Midbrain (tissue), 1 donor: ENCODE data around the gene SNX33.
"Not testable (repeated sequence)": the region's sequence is repeated elsewhere in the genome, so short reads cannot be mapped to it uniquely, and the experiment has no call there.

Experiments used
- DNase-seq: peaks from one replicate; lab custom pipeline; 2025; lab: John Stamatoyannopoulos, UW

Gene SNX33

DNA sequence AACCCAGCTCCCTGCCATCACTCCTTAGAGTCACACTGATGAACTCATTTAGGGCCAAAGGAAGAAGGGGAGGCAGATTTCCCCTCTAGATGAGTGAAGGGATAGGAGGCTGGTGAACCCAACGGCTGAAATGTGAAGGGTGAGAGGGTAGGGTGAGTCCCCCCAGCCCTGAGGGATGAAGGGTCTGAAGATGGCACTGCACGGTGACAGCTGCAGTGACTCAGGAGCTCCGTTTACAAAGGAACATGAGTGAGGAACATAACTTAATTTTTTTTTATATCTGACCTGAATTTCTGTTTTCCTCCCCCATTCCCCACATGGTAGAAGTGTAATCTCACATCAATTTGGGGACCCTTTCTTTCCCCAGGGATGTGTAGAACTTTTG is 14.0 kb downstream of the SNX33 start:
- no peak for DNase-seq

DNA sequence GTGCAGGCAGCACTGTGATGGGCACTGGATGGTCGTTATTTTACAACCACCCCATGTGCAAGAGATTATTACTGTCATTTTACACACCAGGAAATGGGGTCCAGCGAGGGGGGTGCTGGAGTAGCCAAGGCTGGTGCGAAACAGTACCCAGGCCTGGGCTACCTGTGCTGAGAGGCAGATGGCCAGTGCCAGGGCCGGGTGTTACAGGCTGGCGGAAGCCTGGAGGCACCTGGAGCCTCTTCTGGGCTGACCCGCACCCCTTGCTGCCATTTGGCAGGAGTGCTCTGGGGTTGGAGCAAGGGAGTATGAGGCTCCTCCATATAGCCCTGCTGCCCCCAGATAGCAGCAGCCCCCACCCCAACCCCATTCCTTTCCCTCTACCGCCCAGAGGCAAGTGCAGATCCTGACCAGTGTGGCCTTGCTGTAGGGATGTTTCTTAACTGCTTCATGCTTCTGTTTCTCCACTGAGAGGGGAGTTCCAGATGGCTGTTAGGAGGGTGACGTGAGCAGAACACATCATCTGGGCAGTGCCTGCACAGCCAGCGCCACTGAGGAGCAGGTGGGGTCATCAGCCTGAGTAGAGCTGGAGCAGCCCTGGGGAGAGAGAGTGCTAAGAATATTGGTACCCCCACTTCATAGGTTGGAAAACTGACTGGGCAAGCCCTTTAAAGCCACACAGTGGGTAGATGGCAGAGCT is 15.3 kb downstream of the SNX33 start:
- DNase-seq: no peak

GRCh38 chr15:75663931-75664421 is 16.3 kb downstream of the SNX33 start:
- DNase-seq: no peak

GRCh38 chr15:75666823-75667501 is 19.2 kb downstream of the SNX33 start:
- no peak for DNase-seq

GRCh38 chr15:75669191-75669878 is 21.6 kb downstream of the SNX33 start:
- no peak for DNase-seq

GRCh38 chr15:75669879-75670212 is 22.1 kb downstream of the SNX33 start:
- DNase-seq: no peak

DNA sequence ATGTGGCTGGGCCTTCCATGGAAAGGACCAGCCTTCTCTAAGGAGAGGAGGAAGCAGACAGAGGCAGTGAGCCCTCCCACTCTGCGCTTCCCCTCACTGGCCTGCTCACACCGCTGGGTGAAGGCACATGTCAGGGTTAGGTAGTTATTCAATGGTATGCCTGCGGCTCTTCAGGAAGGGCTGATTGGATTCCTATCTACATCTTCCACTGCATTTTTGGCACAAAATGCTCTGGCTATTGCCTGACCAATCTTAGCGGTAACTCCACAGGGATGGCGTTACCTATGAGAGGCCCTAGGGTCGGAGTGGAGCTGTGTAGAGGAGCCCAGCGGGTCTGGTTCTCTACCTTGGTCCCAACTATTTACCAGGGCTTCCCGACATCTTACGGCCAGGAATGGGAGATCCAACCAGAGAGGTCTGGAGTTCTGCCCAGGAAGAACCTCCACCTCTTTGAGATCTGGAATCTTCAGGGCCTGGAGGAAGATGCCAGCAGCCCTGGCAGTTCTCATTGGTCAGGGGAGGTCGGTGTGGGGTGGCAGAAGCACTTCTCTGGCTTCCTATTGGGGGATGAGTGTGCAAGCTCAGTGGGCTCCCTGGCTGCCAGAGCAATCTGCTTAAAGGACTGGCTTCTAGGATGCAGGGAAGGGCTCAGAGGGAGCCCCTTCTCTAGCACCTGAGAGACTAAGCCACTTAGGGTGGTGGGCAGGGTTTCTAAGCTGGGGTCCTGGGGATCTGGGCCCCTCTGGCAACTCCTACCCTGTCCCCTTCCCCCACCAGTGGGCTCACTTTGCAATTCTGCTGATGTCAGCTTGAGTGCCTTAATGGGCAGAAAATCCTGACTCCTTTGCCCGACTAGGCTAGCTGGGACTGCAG is 24.3 kb downstream of the SNX33 start:
- no peak for DNase-seq

- DNase-seq: no peak
Measured at GRCh38 chr15:75672646-75673425, 25.1 kb downstream of the SNX33 start.

GRCh38 chr15:75673426-75674235 is 25.9 kb downstream of the SNX33 start:
- no peak for DNase-seq

DNA sequence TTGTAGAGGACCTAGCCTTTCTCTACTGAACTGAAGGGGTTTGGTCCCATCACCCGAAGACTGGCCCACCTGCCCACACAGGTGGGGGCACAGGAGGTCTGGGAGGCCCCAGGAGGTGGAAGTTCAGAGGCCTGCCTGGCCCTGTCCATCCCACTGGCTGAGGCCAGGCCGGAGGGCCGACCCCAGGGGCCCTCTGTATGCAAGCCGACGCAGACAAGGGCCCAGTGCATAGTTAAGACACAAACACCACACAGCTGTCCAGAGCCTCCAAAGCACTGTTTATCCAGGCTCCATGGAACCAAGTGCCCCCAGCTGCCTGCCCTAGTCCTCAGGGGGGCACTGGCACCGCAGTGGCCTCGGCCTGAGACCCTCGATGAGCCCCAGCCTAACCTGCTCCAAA is 26.7 kb downstream of the SNX33 start:
- DNase-seq: no peak

- no peak for DNase-seq
Measured at GRCh38 chr15:75675579-75676404, 28.1 kb downstream of the SNX33 start.

DNA sequence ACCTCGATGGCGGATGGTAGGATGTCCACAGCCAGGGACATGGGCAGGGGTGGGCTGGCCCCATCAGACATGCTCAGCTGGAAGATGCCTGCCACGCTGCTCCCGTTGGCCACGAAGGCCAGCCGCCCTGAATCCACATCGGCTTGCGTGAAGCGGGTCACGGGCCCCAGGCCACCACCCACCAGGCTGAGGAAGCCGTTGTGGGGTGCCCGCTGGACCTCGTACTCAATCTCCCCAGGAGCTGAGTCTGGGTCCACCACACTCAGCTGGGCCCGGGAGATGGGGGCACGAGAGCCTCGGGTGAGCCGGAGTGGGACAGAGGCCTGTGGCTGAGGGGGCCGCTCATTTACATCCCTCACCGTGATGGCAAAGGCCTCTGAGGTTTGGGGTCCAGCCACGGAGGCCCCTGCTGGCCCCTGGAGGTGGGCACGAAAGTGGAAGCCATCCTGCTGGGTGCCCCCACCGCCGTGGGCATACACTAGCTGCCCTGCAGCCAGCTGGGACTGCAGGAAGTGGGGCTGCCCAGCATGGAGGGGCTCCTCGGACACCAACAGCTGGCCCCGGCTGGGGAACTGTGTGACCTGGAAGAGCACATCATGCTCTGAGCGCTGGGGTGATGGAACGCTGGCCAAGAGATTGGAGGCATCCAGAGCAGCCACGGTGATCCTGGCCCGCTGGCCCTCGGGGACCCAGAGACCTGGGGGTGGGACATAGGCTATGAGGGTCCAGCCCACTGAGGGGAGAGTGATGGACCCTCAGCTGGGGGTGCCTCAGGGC is 29.2 kb downstream of the SNX33 start:
- no peak for DNase-seq

GRCh38 chr15:75677465-75678323 is 30.0 kb downstream of the SNX33 start:
- no peak for DNase-seq

DNA sequence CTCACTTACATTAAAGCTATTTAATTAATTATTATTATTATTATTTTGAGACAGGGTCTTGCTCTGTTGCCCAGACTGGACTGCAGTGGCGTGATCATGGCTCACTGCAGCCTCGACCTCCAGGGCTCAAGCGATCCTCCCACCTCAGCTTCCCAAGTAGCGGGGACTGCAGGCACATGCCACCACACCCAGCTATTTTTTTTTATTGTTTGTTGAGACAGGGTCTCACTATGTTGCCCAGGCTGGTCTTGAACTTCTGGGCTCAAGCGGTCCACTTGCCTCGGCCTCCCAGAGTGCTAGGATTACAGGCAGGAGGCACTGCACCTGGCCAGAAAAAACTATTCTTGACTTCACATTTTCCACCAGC is 30.6 kb downstream of the SNX33 start:
- DNase-seq: not testable (repeated sequence)

GRCh38 chr15:75680007-75680789 is 32.5 kb downstream of the SNX33 start:
- DNase-seq: no peak

GRCh38 chr15:75682181-75683135 is 34.7 kb downstream of the SNX33 start:
- DNase-seq: no peak
